ENCODE data around the gene AGPAT3. TPM values are rescaled to one million over a fixed set of nuclear protein-coding genes. Genes with fewer than 3 reads are reported as not detected.

Gene AGPAT3
- polyA plus RNA-seq, 1 donor from 2014 or later: 8.8 TPM

- Mint-ChIP-seq H3K36me3 (peaks cover 6% of the 10 kb centered on the region), H3K4me1 (peaks cover 3 to 27% (median 16%) of the 10 kb centered on the region in 3 donors), H3K9me3 (no peaks in the 10 kb centered on the region), H3K27me3 (no peaks in the 10 kb centered on the region), H3K27ac (peak overlapping the region in 1 of 3 donors; percentile 39), H3K4me3 (no peak overlapping the region)
These were observed 14.5 kb downstream of the AGPAT3 start for GRCh38 chr21:43879348-43880110.

- no peaks in the 10 kb centered on the region for H3K9me3 Mint-ChIP-seq
- no peaks in the 10 kb centered on the region for H3K27me3 Mint-ChIP-seq
- H3K36me3 Mint-ChIP-seq: peaks cover 4% of the 10 kb centered on the region
- no peak overlapping the region for H3K4me3 Mint-ChIP-seq
- peaks cover 3 to 29% (median 16%) of the 10 kb centered on the region in 3 donors for H3K4me1 Mint-ChIP-seq
- H3K27ac Mint-ChIP-seq: peak overlapping the region in 1 of 3 donors; percentile 39
These were observed 15.3 kb downstream of the AGPAT3 start for GRCh38 chr21:43880111-43880985.

GRCh38 chr21:43881283-43881682 lies 16.3 kb downstream of the AGPAT3 start:
- Mint-ChIP-seq H3K27me3 (no peaks in the 10 kb centered on the region), H3K36me3 (peaks cover 3% of the 10 kb centered on the region), H3K9me3 (no peaks in the 10 kb centered on the region), H3K27ac (no peak overlapping the region), H3K4me3 (no peak overlapping the region), H3K4me1 (peaks cover 2 to 28% (median 16%) of the 10 kb centered on the region in 3 donors)

- Mint-ChIP-seq H3K4me3 (no peak overlapping the region), H3K36me3 (peaks cover 3% of the 10 kb centered on the region), H3K9me3 (no peaks in the 10 kb centered on the region), H3K27ac (no peak overlapping the region), H3K4me1 (peaks cover 5 to 26% (median 16%) of the 10 kb centered on the region in 3 donors), H3K27me3 (no peaks in the 10 kb centered on the region)
These were observed 16.9 kb downstream of the AGPAT3 start for GRCh38 chr21:43881935-43882334.

- H3K36me3 Mint-ChIP-seq: peaks cover 2% of the 10 kb centered on the region
- peaks cover 5 to 24% (median 16%) of the 10 kb centered on the region in 3 donors for H3K4me1 Mint-ChIP-seq
- H3K4me3 Mint-ChIP-seq: peak overlapping the region in 1 of 4 donors; percentile 32
- H3K9me3 Mint-ChIP-seq: no peaks in the 10 kb centered on the region
- H3K27ac Mint-ChIP-seq: no peak overlapping the region
- H3K27me3 Mint-ChIP-seq: no peaks in the 10 kb centered on the region
These were observed 18.0 kb downstream of the AGPAT3 start for GRCh38 chr21:43882952-43883545.

GRCh38 chr21:43884012-43884860 lies 19.2 kb downstream of the AGPAT3 start:
- H3K4me3 Mint-ChIP-seq: no peak overlapping the region
- H3K9me3 Mint-ChIP-seq: no peaks in the 10 kb centered on the region
- no peaks in the 10 kb centered on the region for H3K27me3 Mint-ChIP-seq
- peaks cover 5 to 22% (median 20%) of the 10 kb centered on the region in 3 donors for H3K4me1 Mint-ChIP-seq
- H3K36me3 Mint-ChIP-seq: no peaks in the 10 kb centered on the region
- H3K27ac Mint-ChIP-seq: peak overlapping the region in 1 of 3 donors; percentile 43

- no peaks in the 10 kb centered on the region for H3K36me3 Mint-ChIP-seq
- H3K9me3 Mint-ChIP-seq: no peaks in the 10 kb centered on the region
- H3K4me1 Mint-ChIP-seq: peaks cover 5 to 23% (median 18%) of the 10 kb centered on the region in 3 donors
- no peak overlapping the region for H3K4me3 Mint-ChIP-seq
- H3K27ac Mint-ChIP-seq: no peak overlapping the region
- no peaks in the 10 kb centered on the region for H3K27me3 Mint-ChIP-seq
These were observed 19.9 kb downstream of the AGPAT3 start for GRCh38 chr21:43884861-43885417.

GRCh38 chr21:43885721-43886120 lies 20.7 kb downstream of the AGPAT3 start:
- H3K4me3 Mint-ChIP-seq: no peak overlapping the region
- H3K36me3 Mint-ChIP-seq: no peaks in the 10 kb centered on the region
- H3K27me3 Mint-ChIP-seq: no peaks in the 10 kb centered on the region
- no peaks in the 10 kb centered on the region for H3K9me3 Mint-ChIP-seq
- no peak overlapping the region for H3K27ac Mint-ChIP-seq
- peaks cover 5 to 21% (median 12%) of the 10 kb centered on the region in 3 donors for H3K4me1 Mint-ChIP-seq

GRCh38 chr21:43886565-43886964 lies 21.5 kb downstream of the AGPAT3 start:
- Mint-ChIP-seq H3K9me3 (no peaks in the 10 kb centered on the region), H3K36me3 (no peaks in the 10 kb centered on the region), H3K4me3 (no peak overlapping the region), H3K27me3 (no peaks in the 10 kb centered on the region), H3K27ac (no peak overlapping the region), H3K4me1 (peaks cover 5 to 16% (median 9%) of the 10 kb centered on the region in 3 donors)

- Mint-ChIP-seq H3K27ac (no peak overlapping the region), H3K4me3 (no peak overlapping the region), H3K27me3 (no peaks in the 10 kb centered on the region), H3K9me3 (no peaks in the 10 kb centered on the region), H3K36me3 (no peaks in the 10 kb centered on the region), H3K4me1 (peaks cover 18 to 21% (median 18%) of the 10 kb centered on the region in 3 donors)
These were observed 24.0 kb downstream of the AGPAT3 start for GRCh38 chr21:43889069-43889468.

GRCh38 chr21:43890042-43890441 lies 25.0 kb downstream of the AGPAT3 start:
- Mint-ChIP-seq H3K36me3 (no peaks in the 10 kb centered on the region), H3K27ac (no peak overlapping the region), H3K27me3 (no peaks in the 10 kb centered on the region), H3K9me3 (no peaks in the 10 kb centered on the region), H3K4me3 (no peak overlapping the region), H3K4me1 (peaks cover 21 to 28% (median 22%) of the 10 kb centered on the region in 3 donors)

GRCh38 chr21:43892334-43892733 lies 27.3 kb downstream of the AGPAT3 start:
- Mint-ChIP-seq H3K36me3 (no peaks in the 10 kb centered on the region), H3K4me3 (no peak overlapping the region), H3K27me3 (no peaks in the 10 kb centered on the region), H3K9me3 (no peaks in the 10 kb centered on the region), H3K27ac (no peak overlapping the region), H3K4me1 (peaks cover 21 to 23% (median 23%) of the 10 kb centered on the region in 3 donors)

GRCh38 chr21:43892984-43893535 lies 28.0 kb downstream of the AGPAT3 start:
- Mint-ChIP-seq H3K36me3 (no peaks in the 10 kb centered on the region), H3K9me3 (no peaks in the 10 kb centered on the region), H3K4me3 (peak overlapping the region; percentile 69 to 92 (median 75)), H3K4me1 (peaks cover 21 to 23% (median 23%) of the 10 kb centered on the region in 3 donors), H3K27ac (peak overlapping the region in 2 of 3 donors; percentile 45 to 50), H3K27me3 (no peaks in the 10 kb centered on the region)

Measured in IgD-negative memory B cell (primary cell).